ENCODE data around the gene P2RY8.

- TF ChIP-seq CTCF (IDR thresholded peaks at IDR 0.05): peak; percentile 25
- no peak for TF ChIP-seq EZH2 (IDR thresholded peaks at IDR 0.05; ENCODE audit: borderline replicate concordance, insufficient read depth, low read depth, low read length, poor library complexity, severe bottlenecking)
Observed at GRCh38 chrX:1468250-1468772, 68.7 kb downstream of the P2RY8 start.

Data from B cell (primary cell).